ENCODE data around the gene RAX2. TPM values are rescaled to one million over a fixed set of nuclear protein-coding genes. Genes with fewer than 3 reads are reported as not detected.
A peak's percentile ranks its signal among the peaks of the same experiment; 100 is the strongest.

Gene RAX2
- total RNA-seq, 2 experiments from 2014 or later = not detected

DNA sequence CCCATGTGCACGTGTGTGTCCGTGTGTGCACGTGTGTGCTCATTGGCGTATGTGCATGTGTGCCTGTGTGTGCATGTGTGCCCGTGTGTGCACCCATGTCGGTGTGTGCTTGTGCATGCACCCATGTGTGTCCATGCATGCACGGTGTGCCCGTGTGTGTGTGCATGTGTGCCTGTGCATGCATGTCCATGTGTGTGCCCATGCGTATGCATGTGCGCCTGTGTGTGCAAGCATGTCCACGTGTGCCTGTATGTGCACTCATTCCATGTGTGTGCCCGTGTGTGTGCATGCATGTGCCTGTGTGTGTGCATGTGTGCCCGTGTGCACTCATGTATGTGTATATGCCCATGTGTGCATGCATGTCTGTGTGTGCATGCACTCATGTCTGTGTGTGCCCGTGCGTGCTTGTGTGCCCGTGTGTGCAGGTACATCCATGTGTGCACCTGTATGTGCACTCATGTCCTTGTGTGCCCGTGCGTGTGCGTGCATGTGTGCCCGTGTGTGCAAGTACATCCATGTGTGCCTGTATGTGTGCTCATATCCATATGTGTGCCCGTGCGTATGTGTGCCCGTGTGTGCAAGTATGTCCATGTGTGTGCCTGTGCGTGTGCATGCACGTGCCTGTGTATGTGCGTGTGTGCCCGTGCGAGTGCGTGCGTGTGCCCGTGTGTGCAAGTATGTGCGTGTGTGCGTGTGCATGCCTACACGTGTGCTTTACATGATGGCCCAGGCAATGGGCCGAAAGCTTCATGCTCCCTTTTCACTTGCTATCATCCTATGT, 35.7 kb upstream of the RAX2 start:
- Mint-ChIP-seq H3K27me3 (no peaks in the 10 kb centered on the region), H3K27ac (no peak overlapping the region), H3K9me3 (peaks cover 1% of the 10 kb centered on the region), H3K4me1 (peaks cover 30% of the 10 kb centered on the region), H3K36me3 (no peaks in the 10 kb centered on the region), H3K4me3 (no peak overlapping the region)
- no peak for DNase-seq

GRCh38 chr19:3807131-3807480, 35.1 kb upstream of the RAX2 start:
- no peak overlapping the region for H3K4me3 Mint-ChIP-seq

DNA sequence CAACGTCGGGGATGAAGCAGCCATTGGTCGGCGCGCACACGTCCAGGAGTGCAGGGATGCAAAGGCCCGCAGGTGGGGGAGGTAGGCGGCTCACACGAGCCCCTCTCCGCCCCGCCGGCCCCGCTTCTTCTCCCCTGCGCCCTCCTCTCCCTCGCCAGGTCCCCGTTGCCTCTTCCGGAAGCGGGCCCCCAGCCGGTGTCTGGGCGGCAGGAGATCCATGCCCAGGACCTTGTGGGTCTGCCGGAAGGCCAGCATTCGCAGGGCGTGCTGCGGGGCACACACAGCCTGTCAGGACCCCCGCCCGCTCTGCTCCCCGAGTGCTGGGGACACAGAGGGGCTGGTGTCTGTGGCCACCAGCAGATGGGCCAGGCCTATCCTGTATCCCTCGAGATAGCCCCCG, 33.8 kb upstream of the RAX2 start:
- peaks cover 24% of the 10 kb centered on the region for H3K4me1 Mint-ChIP-seq
- no peaks in the 10 kb centered on the region for H3K36me3 Mint-ChIP-seq
- H3K4me3 Mint-ChIP-seq = no peak overlapping the region

More at GRCh38 chr19:3807131-3807480, 35.1 kb upstream of the RAX2 start:
- Mint-ChIP-seq H3K27ac (no peak overlapping the region), H3K36me3 (no peaks in the 10 kb centered on the region), H3K27me3 (no peaks in the 10 kb centered on the region), H3K9me3 (no peaks in the 10 kb centered on the region), H3K4me1 (peaks cover 23% of the 10 kb centered on the region)
- DNase-seq = no peak

DNA sequence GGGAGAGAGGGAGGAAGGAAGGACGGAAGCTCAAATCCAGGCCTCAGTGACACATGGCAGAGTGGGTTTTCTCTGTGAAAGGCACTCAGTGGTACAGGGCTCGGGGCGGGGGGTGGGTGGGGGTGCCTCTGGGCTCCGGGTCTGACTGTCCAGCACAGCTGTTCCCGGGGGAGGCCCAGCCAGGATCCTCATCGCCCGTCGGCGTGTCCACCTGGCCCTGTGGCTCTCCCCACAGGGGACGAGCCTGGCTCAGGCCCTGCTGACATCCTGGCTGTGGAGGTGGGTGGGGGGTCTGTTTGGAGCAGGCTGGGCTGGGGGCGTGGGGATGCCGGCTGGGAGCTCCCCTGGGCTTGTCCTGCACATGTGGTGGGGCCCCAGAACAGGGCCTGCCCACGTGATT, 32.4 kb upstream of the RAX2 start:
- Mint-ChIP-seq H3K27me3 (no peaks in the 10 kb centered on the region), H3K27ac (no peak overlapping the region), H3K4me3 (no peak overlapping the region), H3K36me3 (no peaks in the 10 kb centered on the region), H3K9me3 (no peaks in the 10 kb centered on the region), H3K4me1 (peaks cover 14% of the 10 kb centered on the region)
- no peak for DNase-seq

More for the DNA sequence above, 33.8 kb upstream of the RAX2 start:
- no peaks in the 10 kb centered on the region for H3K27me3 Mint-ChIP-seq
- no peaks in the 10 kb centered on the region for H3K9me3 Mint-ChIP-seq
- no peak for DNase-seq
- no peak overlapping the region for H3K27ac Mint-ChIP-seq

DNA sequence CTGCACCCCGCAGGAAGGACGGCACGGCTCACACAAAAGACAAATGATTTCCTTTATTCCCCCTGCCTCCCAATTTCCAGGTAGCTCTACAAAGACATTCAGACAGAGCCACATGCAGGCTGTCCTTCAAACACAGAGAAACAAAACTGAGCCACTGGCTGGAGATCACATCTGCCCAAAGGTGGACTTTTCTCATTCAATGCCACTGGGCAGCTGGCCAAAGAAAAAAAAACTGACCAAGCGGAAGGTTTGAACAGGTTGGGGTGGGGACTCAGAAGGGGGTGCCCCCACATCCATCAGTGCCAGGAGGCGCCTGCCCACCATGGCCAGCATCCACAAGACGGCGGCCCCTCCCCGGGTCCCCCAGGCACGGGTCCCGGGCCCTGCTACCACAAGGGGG, 32.0 kb upstream of the RAX2 start:
- no peak for DNase-seq
- Mint-ChIP-seq H3K27me3 (no peaks in the 10 kb centered on the region), H3K36me3 (no peaks in the 10 kb centered on the region), H3K4me1 (peaks cover 18% of the 10 kb centered on the region), H3K4me3 (no peak overlapping the region), H3K9me3 (no peaks in the 10 kb centered on the region), H3K27ac (no peak overlapping the region)

- H3K4me3 Mint-ChIP-seq = no peak overlapping the region
- H3K4me1 Mint-ChIP-seq = peaks cover 19% of the 10 kb centered on the region
- DNase-seq = no peak
- no peaks in the 10 kb centered on the region for H3K9me3 Mint-ChIP-seq
- no peak overlapping the region for H3K27ac Mint-ChIP-seq
- no peaks in the 10 kb centered on the region for H3K36me3 Mint-ChIP-seq
- H3K27me3 Mint-ChIP-seq = no peaks in the 10 kb centered on the region
These were observed 31.3 kb upstream of the RAX2 start for GRCh38 chr19:3803114-3803888.

DNA sequence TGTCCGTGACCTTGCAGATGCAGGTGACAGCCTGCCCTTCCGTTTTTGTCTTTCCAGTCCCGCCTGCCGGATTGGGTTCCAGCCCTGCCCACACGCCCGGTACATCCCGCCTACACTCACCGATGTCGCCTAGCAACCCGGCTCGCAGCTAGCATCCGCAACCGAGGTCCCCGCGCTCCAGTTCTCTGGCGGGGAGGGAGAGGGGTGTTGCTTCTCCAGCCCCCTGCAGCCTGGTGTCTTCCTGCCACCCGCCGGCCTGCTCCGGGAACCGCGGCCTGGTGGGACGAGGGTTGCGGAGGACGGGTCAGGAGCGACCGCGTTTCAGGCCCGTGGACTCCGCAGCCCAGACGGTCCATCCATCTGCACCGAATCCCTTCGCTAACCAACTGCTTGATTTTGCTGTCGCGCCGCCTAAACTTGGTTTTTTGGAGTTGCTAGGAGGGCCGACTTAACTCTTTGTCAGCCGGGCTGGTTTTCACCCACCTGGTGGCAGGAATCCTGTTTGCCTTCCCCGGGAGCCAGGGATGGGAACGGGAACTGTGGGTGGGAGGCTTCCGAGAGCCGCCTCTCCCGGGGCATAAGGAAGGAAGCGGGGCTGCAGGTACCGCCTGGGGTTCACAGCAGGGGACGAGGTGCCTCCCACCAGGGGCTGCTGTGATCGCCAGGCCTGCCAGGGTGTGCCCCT, 29.5 kb upstream of the RAX2 start:
- H3K27ac Mint-ChIP-seq = no peak overlapping the region

GRCh38 chr19:3800996-3801395, 29.0 kb upstream of the RAX2 start:
- peaks cover 5% of the 10 kb centered on the region for H3K36me3 Mint-ChIP-seq
- H3K4me1 Mint-ChIP-seq = peaks cover 18% of the 10 kb centered on the region
- H3K27ac Mint-ChIP-seq = no peak overlapping the region
- H3K9me3 Mint-ChIP-seq = peaks cover 7% of the 10 kb centered on the region
- H3K27me3 Mint-ChIP-seq = no peaks in the 10 kb centered on the region
- no peak for DNase-seq
- H3K4me3 Mint-ChIP-seq = peak overlapping the region; percentile 14

More for the DNA sequence above, 29.5 kb upstream of the RAX2 start:
- Mint-ChIP-seq H3K4me1 (peaks cover 19% of the 10 kb centered on the region), H3K4me3 (peak overlapping the region; percentile 22), H3K27me3 (no peaks in the 10 kb centered on the region), H3K36me3 (peaks cover 3% of the 10 kb centered on the region), H3K9me3 (peaks cover 5% of the 10 kb centered on the region)
- peak; percentile 75 for DNase-seq

- H3K4me1 Mint-ChIP-seq = peaks cover 15% of the 10 kb centered on the region
- H3K27me3 Mint-ChIP-seq = no peaks in the 10 kb centered on the region
- H3K4me3 Mint-ChIP-seq = no peak overlapping the region
- no peak for DNase-seq
- H3K36me3 Mint-ChIP-seq = peaks cover 5% of the 10 kb centered on the region
- peaks cover 7% of the 10 kb centered on the region for H3K9me3 Mint-ChIP-seq
- peak overlapping the region; percentile 1 for H3K27ac Mint-ChIP-seq
These were observed 26.1 kb upstream of the RAX2 start for GRCh38 chr19:3798137-3798536.

GRCh38 chr19:3796358-3796757, 24.3 kb upstream of the RAX2 start:
- Mint-ChIP-seq H3K27me3 (no peaks in the 10 kb centered on the region), H3K4me3 (no peak overlapping the region), H3K27ac (no peak overlapping the region), H3K36me3 (peaks cover 5% of the 10 kb centered on the region), H3K4me1 (peaks cover 17% of the 10 kb centered on the region), H3K9me3 (peaks cover 7% of the 10 kb centered on the region)
- DNase-seq = no peak

- no peaks in the 10 kb centered on the region for H3K27me3 Mint-ChIP-seq
- peaks cover 11% of the 10 kb centered on the region for H3K4me1 Mint-ChIP-seq
- H3K36me3 Mint-ChIP-seq = peaks cover 5% of the 10 kb centered on the region
- no peak overlapping the region for H3K27ac Mint-ChIP-seq
- no peak overlapping the region for H3K4me3 Mint-ChIP-seq
- DNase-seq = no peak
- H3K9me3 Mint-ChIP-seq = peaks cover 10% of the 10 kb centered on the region
These were observed 21.8 kb upstream of the RAX2 start for GRCh38 chr19:3793799-3794198.

GRCh38 chr19:3792114-3792513, 20.1 kb upstream of the RAX2 start:
- Mint-ChIP-seq H3K4me3 (no peak overlapping the region), H3K36me3 (peaks cover 5% of the 10 kb centered on the region), H3K9me3 (peaks cover 8% of the 10 kb centered on the region), H3K27ac (no peak overlapping the region), H3K27me3 (no peaks in the 10 kb centered on the region), H3K4me1 (peaks cover 7% of the 10 kb centered on the region)
- no peak for DNase-seq

- H3K27ac Mint-ChIP-seq = no peak overlapping the region
- no peak for DNase-seq
- H3K4me3 Mint-ChIP-seq = no peak overlapping the region
- peaks cover 3% of the 10 kb centered on the region for H3K9me3 Mint-ChIP-seq
- H3K4me1 Mint-ChIP-seq = peaks cover 7% of the 10 kb centered on the region
- H3K27me3 Mint-ChIP-seq = no peaks in the 10 kb centered on the region
- no peaks in the 10 kb centered on the region for H3K36me3 Mint-ChIP-seq
These were observed 18.9 kb upstream of the RAX2 start for GRCh38 chr19:3790941-3791340.

DNA sequence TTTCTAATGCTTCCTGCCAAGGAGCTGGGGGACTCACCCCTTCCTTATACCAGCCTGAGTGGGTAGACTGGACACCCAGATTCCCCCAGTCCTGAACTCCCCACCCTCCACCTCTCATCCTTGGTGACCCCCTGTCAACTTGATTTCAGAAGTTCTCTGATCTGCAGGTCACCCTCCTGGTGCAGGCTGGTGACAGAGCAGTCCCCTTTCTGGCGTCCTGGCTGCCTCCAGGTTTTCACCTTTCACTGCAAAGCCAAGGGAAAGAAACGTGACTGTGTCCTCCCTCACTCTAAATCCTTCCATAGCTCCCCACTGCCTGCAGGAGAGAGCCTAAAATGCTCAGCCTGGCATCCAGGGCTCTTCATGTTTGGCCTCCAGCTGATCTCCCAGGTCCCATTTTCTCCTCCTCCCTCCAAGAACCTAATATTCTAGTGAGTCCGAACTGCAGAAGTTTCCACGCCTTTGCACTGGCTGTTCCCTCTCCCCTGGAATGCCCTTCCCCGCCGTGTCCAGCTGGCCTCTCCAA, 18.2 kb upstream of the RAX2 start:
- Mint-ChIP-seq H3K27me3 (no peaks in the 10 kb centered on the region), H3K9me3 (peaks cover 3% of the 10 kb centered on the region), H3K4me1 (peaks cover 7% of the 10 kb centered on the region), H3K4me3 (no peak overlapping the region), H3K27ac (no peak overlapping the region), H3K36me3 (no peaks in the 10 kb centered on the region)
- no peak for DNase-seq

Data from activated naive CD8-positive, alpha-beta T cell treated with anti-CD3 and anti-CD28 coated beads for 36 hours (primary cell).